IPS DF 4.7 (cell line): Measurements from ENCODE around the gene KIF5C.

Experiments
- DNase-seq: peaks from one replicate; pipeline ENCODE4 v3.0.0-alpha.2; 2013; ENCODE audit warnings: low spot score; ENCODE audit errors: extremely low read depth

KIF5C gene

DNA sequence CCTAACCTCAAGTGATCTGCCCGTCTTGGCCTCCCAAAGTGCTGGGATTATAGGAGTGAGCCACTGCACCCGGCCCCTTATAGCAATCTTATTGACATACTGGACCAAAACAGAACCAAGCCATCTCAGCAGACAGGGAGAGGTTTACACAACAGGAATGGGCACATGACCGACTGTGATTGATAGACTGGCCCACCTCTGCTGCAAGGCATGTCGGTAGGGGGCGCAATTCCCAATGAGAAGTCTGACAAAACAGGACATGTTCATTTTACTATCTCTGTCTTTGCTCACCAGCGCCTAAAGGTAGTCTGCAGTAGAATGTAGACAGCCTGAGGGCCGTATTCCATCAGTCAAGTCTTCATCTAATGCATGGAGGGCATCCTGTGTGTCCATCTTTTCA is 165.4 kb downstream of the KIF5C start:
- DNase-seq: peak; percentile 51

DNA sequence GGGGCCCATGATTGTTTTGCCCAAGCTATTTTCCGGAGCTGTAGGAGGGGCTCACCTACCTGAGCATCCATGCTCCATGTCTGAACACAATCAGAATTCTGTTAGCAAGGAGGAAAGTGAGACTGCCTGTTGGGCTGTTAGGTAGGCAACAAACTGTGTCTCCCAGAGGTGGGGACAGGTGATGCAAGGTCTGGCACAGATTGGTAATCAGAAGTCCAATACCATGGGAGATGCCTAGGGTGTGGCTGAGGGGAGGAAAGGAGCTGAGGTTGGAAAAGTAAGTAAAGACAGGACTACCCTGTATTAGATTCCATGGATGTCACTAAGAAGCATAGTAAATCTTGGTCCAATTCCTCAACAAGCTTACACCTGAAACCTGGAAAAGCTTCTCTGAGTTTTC is 166.5 kb downstream of the KIF5C start:
- no peak for DNase-seq

DNA sequence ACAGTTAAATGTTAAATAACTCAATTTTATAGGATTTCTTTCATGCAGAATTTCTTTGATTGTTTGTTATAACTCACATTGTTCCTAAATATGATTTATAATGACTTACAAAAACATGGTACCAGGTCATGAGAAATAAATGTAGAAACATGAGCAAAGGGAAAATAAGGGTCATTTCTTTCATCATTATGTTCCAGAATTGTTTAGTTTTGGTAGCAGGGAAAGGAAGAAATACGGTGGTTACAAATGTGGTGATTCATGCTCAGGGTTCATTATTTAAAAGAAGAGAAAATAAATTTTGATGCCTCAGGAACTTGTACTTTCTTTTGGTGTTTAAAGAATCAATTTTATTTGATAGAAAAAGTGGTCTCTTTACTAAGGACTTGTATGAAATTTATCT is 167.9 kb downstream of the KIF5C start:
- no peak for DNase-seq

DNA sequence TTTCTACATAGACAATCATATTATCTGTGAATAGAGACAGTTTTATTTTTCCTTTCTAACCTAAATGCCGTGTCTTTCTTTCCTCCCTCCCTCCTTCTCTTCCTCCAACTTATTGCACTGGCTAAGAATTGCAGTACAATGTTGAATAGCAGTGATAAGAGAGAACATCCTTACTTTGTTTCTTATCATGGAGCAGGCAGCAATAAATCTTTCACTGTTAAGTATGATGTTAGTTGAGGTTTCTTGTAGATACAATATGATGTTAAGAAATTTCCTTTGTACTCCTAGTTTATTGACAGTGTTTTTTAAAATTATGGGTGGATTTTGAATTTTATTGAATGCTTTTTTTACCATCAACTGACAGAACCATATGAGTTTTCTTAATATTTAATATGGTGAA is 169.5 kb downstream of the KIF5C start:
- no peak for DNase-seq

DNA sequence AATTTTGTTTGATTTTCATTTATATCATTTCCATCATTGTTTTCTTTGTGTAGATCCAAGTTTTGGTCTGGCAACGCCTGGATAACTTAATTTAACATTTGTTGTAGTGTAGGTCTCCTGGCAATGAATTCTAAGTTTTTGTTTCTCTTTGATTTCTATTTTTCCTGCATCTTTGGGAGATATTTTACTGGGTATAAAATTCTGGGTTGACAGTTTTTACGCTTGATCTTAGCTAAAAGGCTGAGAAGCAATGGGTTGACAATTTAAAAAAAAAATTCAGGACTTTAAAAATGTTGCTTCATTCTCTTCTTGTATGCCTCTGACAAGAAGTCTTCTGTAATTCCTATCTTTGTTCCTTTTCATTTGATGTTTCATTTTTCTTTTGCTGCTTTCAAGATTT is 172.1 kb downstream of the KIF5C start:
- DNase-seq: no peak

GRCh38 chr2:149049142-149049541 is 174.1 kb downstream of the KIF5C start:
- DNase-seq: no peak

GRCh38 chr2:149050188-149050587 is 175.2 kb downstream of the KIF5C start:
- DNase-seq: no peak

- no peak for DNase-seq
Observed at GRCh38 chr2:149055751-149056150, 180.7 kb downstream of the KIF5C start.

DNA sequence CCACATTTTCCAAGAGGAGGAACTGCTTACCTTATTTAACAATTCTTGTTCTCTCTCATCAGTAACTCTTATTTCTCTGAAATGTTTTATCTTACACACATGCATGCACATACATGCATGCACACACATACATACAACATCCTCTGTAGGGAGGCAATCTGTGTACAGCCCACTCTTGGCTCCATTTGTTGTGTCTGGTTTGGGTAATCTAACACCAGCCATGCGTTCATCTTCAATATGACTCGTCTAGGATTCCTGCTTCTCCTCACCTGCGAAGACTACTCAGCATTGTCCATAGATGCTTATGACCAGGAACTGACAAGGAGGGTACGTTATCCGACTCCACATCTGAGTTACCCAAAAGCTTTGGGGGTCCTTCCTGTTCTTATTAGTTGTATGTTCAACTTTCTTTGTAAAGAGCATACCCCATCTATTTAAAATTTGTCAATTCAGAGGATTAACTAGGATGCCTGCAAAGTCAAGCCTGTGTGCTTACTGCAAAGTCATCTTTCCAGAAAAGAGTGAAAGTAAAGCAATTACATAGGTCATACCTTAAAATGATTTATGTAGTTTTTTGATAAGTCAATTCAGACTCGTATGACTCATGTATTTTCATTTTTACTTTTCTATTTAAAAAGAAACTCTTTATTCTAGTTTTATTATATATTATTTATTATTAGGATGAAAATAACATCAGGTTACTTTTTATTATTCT is 181.7 kb downstream of the KIF5C start:
- no peak for DNase-seq

DNA sequence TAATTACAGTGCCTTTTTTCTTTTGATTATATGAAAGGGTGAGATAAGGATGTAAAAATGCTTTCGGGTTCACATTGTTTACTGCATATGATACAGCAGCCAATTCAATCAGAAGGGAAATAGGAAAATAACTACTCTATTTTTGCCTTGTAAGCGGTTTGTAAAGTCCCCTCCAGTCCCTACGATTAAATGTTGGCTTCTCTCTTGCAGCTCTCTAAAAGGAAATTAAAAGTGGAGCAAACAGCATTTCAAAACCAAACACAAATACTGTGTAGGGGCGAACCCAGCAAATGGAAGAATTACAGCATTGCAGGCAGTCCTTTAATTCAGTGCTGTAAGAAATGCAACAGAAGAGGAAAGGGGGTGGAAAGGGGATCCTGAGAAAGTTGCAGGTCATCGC is 182.4 kb downstream of the KIF5C start:
- no peak for DNase-seq

DNA sequence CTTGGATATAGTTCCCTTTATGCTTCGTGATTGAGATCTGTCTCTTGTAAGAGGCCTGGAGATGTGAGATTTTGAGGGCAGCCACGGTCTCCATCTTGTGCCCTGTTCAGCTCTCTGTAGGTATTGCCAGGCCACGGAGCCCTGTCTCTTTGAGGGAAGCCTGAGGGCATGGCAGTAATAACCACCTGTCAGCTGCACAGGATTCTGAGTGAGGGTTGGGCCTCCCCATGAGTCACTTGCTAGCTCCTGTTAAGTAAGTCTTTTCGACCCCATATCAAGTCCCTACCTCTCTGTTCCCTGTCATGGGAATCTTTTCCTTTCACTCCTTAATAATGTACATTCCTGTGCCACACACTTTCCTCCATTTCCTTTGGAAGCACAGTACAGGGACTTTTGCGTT is 183.9 kb downstream of the KIF5C start:
- DNase-seq: no peak

- DNase-seq: no peak
Observed at GRCh38 chr2:149059822-149060221, 184.8 kb downstream of the KIF5C start.

GRCh38 chr2:149061133-149061745 is 186.2 kb downstream of the KIF5C start:
- no peak for DNase-seq

- no peak for DNase-seq
Observed at GRCh38 chr2:149062531-149062930, 187.5 kb downstream of the KIF5C start.

- no peak for DNase-seq
Observed at GRCh38 chr2:149063177-149063576, 188.2 kb downstream of the KIF5C start.

GRCh38 chr2:149064365-149064841 is 189.4 kb downstream of the KIF5C start:
- no peak for DNase-seq

DNA sequence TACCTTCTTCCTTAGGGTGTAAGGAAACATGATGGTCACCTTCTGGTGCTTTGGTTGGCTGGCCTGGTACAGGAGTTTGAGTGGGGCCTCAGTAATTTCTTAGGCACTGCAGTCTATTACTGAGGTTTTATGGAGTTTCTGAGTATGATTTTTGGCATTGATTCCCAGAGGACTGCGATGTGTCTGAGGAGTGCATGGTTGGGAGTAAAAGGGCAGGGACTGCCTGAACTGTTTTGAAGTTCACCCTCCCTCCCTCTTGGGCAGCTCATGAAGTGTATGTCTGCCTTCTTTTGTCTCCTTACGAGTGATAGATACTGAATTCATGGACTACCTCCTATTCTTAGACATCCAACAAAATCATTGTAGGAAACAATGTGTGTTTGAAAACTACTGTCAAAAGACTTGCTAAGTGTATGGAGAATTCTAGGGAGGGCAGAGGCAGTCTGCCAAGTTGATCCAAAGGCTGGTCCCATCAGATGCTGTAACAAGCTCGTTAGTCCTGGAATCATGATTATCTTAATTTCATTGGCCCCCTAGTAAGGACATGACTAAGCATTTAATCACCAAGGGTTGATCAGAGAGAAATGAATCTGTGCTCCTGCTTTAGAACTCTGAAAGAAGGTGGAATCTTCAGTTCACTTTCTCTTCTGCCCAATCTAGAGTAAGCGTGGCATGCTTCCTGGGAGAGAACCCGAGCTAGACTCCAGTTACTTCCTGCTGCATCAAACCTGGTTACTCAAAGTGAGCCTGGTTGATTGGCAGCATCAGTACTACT is 190.0 kb downstream of the KIF5C start:
- DNase-seq: no peak

DNA sequence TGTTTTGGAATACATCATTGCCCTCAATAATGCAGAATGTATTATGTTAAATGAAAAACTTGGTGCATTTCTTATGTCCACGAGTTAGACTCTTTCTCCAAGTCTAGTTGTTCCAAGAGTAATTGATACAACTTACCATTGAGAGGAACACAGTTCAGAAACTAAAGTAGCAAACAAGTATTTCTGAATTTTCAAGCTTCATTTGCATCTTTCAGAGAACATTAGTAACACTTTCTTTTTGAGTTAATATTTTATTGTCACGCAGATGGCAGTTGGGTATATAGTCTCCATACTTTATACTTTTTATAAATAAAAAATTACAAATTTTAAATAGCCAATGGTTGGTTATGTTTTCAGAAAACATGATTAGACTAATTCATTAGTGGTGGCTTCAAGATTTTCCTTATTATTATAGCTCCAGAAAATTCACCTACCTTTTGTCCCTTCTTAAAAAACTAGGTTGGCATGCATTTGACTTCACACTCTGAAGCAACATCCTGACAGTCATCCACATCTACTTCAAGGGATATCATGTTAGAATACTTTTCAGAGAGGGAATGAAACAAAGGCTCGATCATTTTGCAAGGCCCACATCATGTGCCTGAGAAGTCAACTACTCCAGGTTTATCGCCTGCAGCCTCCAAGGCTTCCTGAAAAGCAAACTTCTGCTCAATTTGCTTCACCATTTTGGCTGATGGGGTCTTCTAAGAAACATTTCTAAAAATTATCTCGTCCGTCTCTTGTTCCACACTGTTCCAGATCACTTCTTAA is 193.4 kb downstream of the KIF5C start:
- DNase-seq: no peak

GRCh38 chr2:149068996-149069888 is 194.2 kb downstream of the KIF5C start:
- DNase-seq: no peak

DNA sequence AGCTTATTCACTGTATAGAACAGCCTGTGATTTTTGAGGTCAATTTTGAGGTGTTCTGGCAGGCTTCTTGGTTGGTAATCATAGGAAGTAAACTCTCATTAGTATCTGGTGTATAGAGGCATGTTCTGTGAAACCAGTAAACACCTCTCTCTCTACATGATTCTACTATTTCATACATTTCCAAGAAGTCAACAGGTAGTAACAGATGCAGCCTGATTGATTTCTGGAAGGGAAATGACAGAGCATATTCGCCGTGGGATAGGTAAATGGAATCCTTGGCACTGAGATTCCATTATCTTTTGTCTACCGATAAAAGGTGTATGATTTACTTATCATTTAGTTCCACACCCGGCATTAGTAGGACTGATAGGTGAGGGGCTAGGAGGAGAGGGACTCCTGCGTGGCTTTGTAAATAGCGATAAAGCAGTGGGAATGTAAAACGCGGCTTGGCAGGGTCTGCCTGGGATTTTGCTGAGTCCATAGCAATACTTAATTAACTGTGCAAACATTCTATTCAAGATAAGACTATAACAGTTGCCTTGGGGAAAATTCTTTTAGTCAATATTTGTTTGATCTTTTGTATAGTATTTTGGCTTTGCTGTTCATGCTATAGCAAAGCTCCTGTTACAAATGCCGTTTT is 195.8 kb downstream of the KIF5C start:
- DNase-seq: no peak
